CD4-positive, alpha-beta memory T cell (primary cell): ENCODE data around the gene JPT1. TPM values are rescaled to one million over a fixed set of nuclear protein-coding genes. Genes with fewer than 3 reads are reported as not detected.

Experiments used
- CTCF ChIA-PET: fragments of 350-600 bp; sonication (Branson Sonifier 250); formaldehyde crosslinking; loops from one replicate; lab custom pipeline; 2021; ENCODE audit warnings: inconsistent platforms; ENCODE audit not compliant: partially characterized antibody; lab: Charles Lee
- POLR2A ChIA-PET: fragments of 350-600 bp; sonication (Branson Sonifier 250); formaldehyde crosslinking; loops from one replicate; lab custom pipeline; 2021; ENCODE audit not compliant: partially characterized antibody; lab: Charles Lee
- DNase-seq, 5 donors: peaks; one replicate each; pipeline versions ENCODE4 v3.0.0 to v3.0.0-alpha.2; 2020 to 2022; ENCODE audit warnings: mixed read lengths in 1 of 5
- H3K27ac ChIP-seq: one replicate; pipeline ENCODE4 v1.7.0; 2013; ENCODE audit warnings: low read depth, low read length
- H3K27me3 ChIP-seq: 2 replicates; pipeline ENCODE4 v1.7.0; 2013; ENCODE audit warnings: mild to moderate bottlenecking, low read length, moderate library complexity; ENCODE audit not compliant: insufficient read depth
- H3K36me3 ChIP-seq: 2 replicates; pipeline ENCODE4 v1.7.0; 2013; ENCODE audit warnings: mild to moderate bottlenecking, low read length, moderate library complexity; ENCODE audit not compliant: insufficient read depth
- H3K4me1 ChIP-seq: 2 replicates; pipeline ENCODE4 v1.7.0; 2013; ENCODE audit warnings: mild to moderate bottlenecking, low read length, moderate library complexity; ENCODE audit not compliant: insufficient read depth
- H3K4me3 ChIP-seq, 2 donors: one replicate each; pipeline ENCODE4 v1.7.0; 2013; ENCODE audit warnings: low read length in 2 of 2, mild to moderate bottlenecking in 1 of 2
- H3K9me3 ChIP-seq, 2 donors: one replicate each; pipeline ENCODE4 v1.7.0; 2013; ENCODE audit warnings: low read length in 2 of 2, control low read depth in 1 of 2; ENCODE audit not compliant: control insufficient read depth in 1 of 2
- H3K27ac Mint-ChIP-seq, 7 donors: one replicate each; pipeline ENCODE4 v1.8.0; 2020 to 2021; ENCODE audit warnings: mixed read lengths in 7 of 7, mild to moderate bottlenecking in 6 of 7, inconsistent platforms in 3 of 7, moderate library complexity in 3 of 7
- H3K27me3 Mint-ChIP-seq, 2 donors: one replicate each; pipeline ENCODE4 v1.8.0; 2020 to 2021; ENCODE audit warnings: mixed read lengths in 2 of 2
- H3K36me3 Mint-ChIP-seq, 2 donors: one replicate each; pipeline ENCODE4 v1.8.0; 2020 to 2021; ENCODE audit warnings: mixed read lengths in 2 of 2, inconsistent platforms in 1 of 2, mild to moderate bottlenecking in 1 of 2
- H3K4me1 Mint-ChIP-seq, 4 donors: one replicate each; pipeline ENCODE4 v1.8.0; 2020 to 2021; ENCODE audit warnings: mixed read lengths in 4 of 4, mild to moderate bottlenecking in 1 of 4
- H3K4me3 Mint-ChIP-seq, 8 donors: one replicate each; pipeline ENCODE4 v1.8.0; 2020 to 2021; ENCODE audit warnings: mixed read lengths in 8 of 8, mild to moderate bottlenecking in 7 of 8, moderate library complexity in 6 of 8, inconsistent platforms in 3 of 8
- H3K9me3 Mint-ChIP-seq, 8 donors: one replicate each; pipeline ENCODE4 v1.8.0; 2020 to 2021; ENCODE audit warnings: mixed read lengths in 8 of 8, mild to moderate bottlenecking in 5 of 8, inconsistent platforms in 3 of 8, moderate library complexity in 1 of 8
- intact Hi-C: fragments of 100-400 bp; cut with micrococcal nuclease; formaldehyde crosslinking; loops from one replicate; pipeline ENCODE4 v1.15.1; 2023
- polyA plus RNA-seq, 2 donors: library from polyadenylated mRNA; unstranded; fragments of 300-500 nt; fragmentation: Illumina TruSeq; gene quantifications; one replicate each; pipeline ENCODE4 v1.2.3, GENCODE V29; 2021
- total RNA-seq, 2 experiments: library from RNA; stranded (reverse); gene quantifications; one replicate each; pipeline ENCODE4 v1.2.3, GENCODE V29; 2021

The JPT1 gene
- total and polyA plus RNA-seq, 4 experiments from 2014 or later, result 37.8 to 130 (median 72.2) TPM

GRCh38 chr17:75087558-75088453, 66.5 kb downstream of the JPT1 start, which contains the start of gene SLC16A5:
TSS of gene SLC16A5 (plus strand) at chr17:75087954. CDS start at chr17:75093637, 5,683 bp downstream.
- Mint-ChIP-seq H3K27me3 (no peaks in the 10 kb centered on the region), H3K4me3 (peak within 1 kb of the TSS; percentile 82 to 90 (median 84)), H3K27ac (peak within 1 kb of the TSS; percentile 35 to 97 (median 81)), H3K9me3 (no peaks in the 10 kb centered on the region), H3K36me3 (no peaks in the 10 kb centered on the region), H3K4me1 (peaks cover 36 to 64% (median 49%) of the 10 kb centered on the region in 4 donors)
- H3K27me3 ChIP-seq, result no peaks in the 10 kb centered on the region
- intact Hi-C loops, result loop anchor here (2.0 kb wide), 1 partner anchor 21 kb away; the partner anchor contains the start of gene ARMC7
- POLR2A ChIA-PET, result interaction anchor here (0.7 to 3.3 kb wide), 19 partner anchors 10 to 126 kb away, joined by 3 to 26 read pairs (median 4); partner anchors contain the start of genes ARMC7, ATP5PD, JPT1 and KCTD2
- H3K4me1 ChIP-seq, result peaks cover 32% of the 10 kb centered on the region
- no peaks in the 10 kb centered on the region for H3K9me3 ChIP-seq
- no peaks in the 10 kb centered on the region for H3K36me3 ChIP-seq
- peak; percentile 42 to 58 (median 45) for DNase-seq
- CTCF ChIA-PET, result interaction anchor here (1.0 to 1.6 kb wide), 4 partner anchors 26 to 126 kb away, joined by 3 to 7 read pairs (median 4); no protein-coding TSS in a partner anchor
- H3K27ac ChIP-seq, result peak within 1 kb of the TSS; percentile 64
- H3K4me3 ChIP-seq, result peak within 1 kb of the TSS; percentile 65 to 68

- intact Hi-C loops, result loop anchor here (2.0 kb wide), 1 partner anchor 22 kb away; the partner anchor contains the start of gene ARMC7
- POLR2A ChIA-PET, result interaction anchor here (0.7 to 3.3 kb wide), 15 partner anchors 10 to 126 kb away, joined by 3 to 26 read pairs (median 4); partner anchors contain the start of genes ARMC7, ATP5PD, JPT1 and KCTD2
These were observed 67.1 kb downstream of the JPT1 start for GRCh38 chr17:75087182-75087557.

GRCh38 chr17:75086496-75087181, 67.7 kb downstream of the JPT1 start:
- no peak for DNase-seq
- no peaks in the 10 kb centered on the region for H3K27me3 Mint-ChIP-seq
- POLR2A ChIA-PET, result interaction anchor here (0.7 to 3.3 kb wide), 8 partner anchors 9 to 119 kb away, joined by 3 to 26 read pairs (median 5); partner anchors contain the start of genes JPT1, MRPL58, NUP85 and SUMO2
- peak overlapping the region; percentile 37 to 86 (median 80) for H3K4me3 Mint-ChIP-seq
- Histone ChIP-seq H3K36me3 (no peaks in the 10 kb centered on the region), H3K4me1 (peaks cover 32% of the 10 kb centered on the region), H3K27ac (no peak overlapping the region), H3K4me3 (no peak overlapping the region), H3K9me3 (no peaks in the 10 kb centered on the region), H3K27me3 (no peaks in the 10 kb centered on the region)
- intact Hi-C loops, result loop anchor here (2.0 kb wide), 1 partner anchor 22 kb away; the partner anchor contains the start of gene ARMC7
- no peaks in the 10 kb centered on the region for H3K9me3 Mint-ChIP-seq
- no peaks in the 10 kb centered on the region for H3K36me3 Mint-ChIP-seq
- CTCF ChIA-PET, result interaction anchor here (1.0 kb wide), 1 partner anchor 125 kb away, joined by 5 read pairs; no protein-coding TSS in a partner anchor
- peaks cover 29 to 60% (median 41%) of the 10 kb centered on the region in 4 donors for H3K4me1 Mint-ChIP-seq
- peak overlapping the region in 6 of 7 donors; percentile 4 to 97 (median 80) for H3K27ac Mint-ChIP-seq

More at GRCh38 chr17:75087182-75087557, 67.1 kb downstream of the JPT1 start:
- no peak for DNase-seq
- no peaks in the 10 kb centered on the region for H3K27me3 ChIP-seq
- no peaks in the 10 kb centered on the region for H3K9me3 Mint-ChIP-seq
- no peaks in the 10 kb centered on the region for H3K36me3 ChIP-seq
- H3K4me3 ChIP-seq, result peak overlapping the region; percentile 65 to 68
- H3K4me3 Mint-ChIP-seq, result peak overlapping the region; percentile 79 to 90 (median 83)
- peak overlapping the region in 6 of 7 donors; percentile 79 to 85 (median 80) for H3K27ac Mint-ChIP-seq
- H3K27ac ChIP-seq, result peak overlapping the region; percentile 64
- H3K36me3 Mint-ChIP-seq, result no peaks in the 10 kb centered on the region
- peaks cover 32% of the 10 kb centered on the region for H3K4me1 ChIP-seq
- no peaks in the 10 kb centered on the region for H3K27me3 Mint-ChIP-seq
- peaks cover 33 to 65% (median 46%) of the 10 kb centered on the region in 4 donors for H3K4me1 Mint-ChIP-seq
- no peaks in the 10 kb centered on the region for H3K9me3 ChIP-seq
- CTCF ChIA-PET, result interaction anchor here (1.0 to 1.6 kb wide), 2 partner anchors 27 to 125 kb away, joined by 5 to 7 read pairs; no protein-coding TSS in a partner anchor

Other genes starting within 250 kb of the JPT1 start
- gene USH1G, start 231.3 kb downstream of the JPT1 start, total RNA-seq, result not detected
- gene USH1G, start 231.3 kb downstream of the JPT1 start, polyA plus RNA-seq, result not detected
- gene OTOP2, start 230.2 kb downstream of the JPT1 start, total RNA-seq, result not detected
- gene OTOP2, start 230.2 kb downstream of the JPT1 start, polyA plus RNA-seq, result not detected
- not detected for gene OTOP3, start 218.6 kb downstream of the JPT1 start, total RNA-seq
- gene OTOP3, start 218.6 kb downstream of the JPT1 start, polyA plus RNA-seq, result not detected
- 10 to 100 TPM; 17.5 to 19.5 TPM for gene HID1, start 181.8 kb downstream of the JPT1 start, total RNA-seq
- gene HID1, start 181.8 kb downstream of the JPT1 start, polyA plus RNA-seq, result 1 to 10 TPM; 3.0 to 5.1 TPM
- gene CDR2L, start 166.9 kb downstream of the JPT1 start, total RNA-seq, result under 1 TPM; 0.08 to 0.20 TPM
- gene CDR2L, start 166.9 kb downstream of the JPT1 start, polyA plus RNA-seq, result not detected
- 10 to 100 TPM; 22.6 to 26.7 TPM for gene MRPL58, start 141.8 kb downstream of the JPT1 start, total RNA-seq
- 10 to 100 TPM; 56.5 to 62.2 TPM for gene MRPL58, start 141.8 kb downstream of the JPT1 start, polyA plus RNA-seq
- 100 to 1,000 TPM; 167 to 171 TPM for gene ATP5PD, start 107.5 kb downstream of the JPT1 start, total RNA-seq
- 100 to 1,000 TPM; 428 to 552 TPM for gene ATP5PD, start 107.5 kb downstream of the JPT1 start, polyA plus RNA-seq
- 10 to 100 TPM; 31.1 to 31.7 TPM for gene KCTD2, start 107.3 kb downstream of the JPT1 start, total RNA-seq
- 10 to 100 TPM in 1 of 2 donors, 1 to 10 TPM in 1; 2.3 to 11.6 TPM for gene KCTD2, start 107.3 kb downstream of the JPT1 start, polyA plus RNA-seq
- gene SLC16A5, start 66.6 kb downstream of the JPT1 start, total RNA-seq, result 10 to 100 TPM; 12.5 to 13.9 TPM
- gene SLC16A5, start 66.6 kb downstream of the JPT1 start, polyA plus RNA-seq, result 1 to 10 TPM; 2.9 to 3.7 TPM
- gene ARMC7, start 44.5 kb downstream of the JPT1 start, total RNA-seq, result 10 to 100 TPM; 20.0 to 21.9 TPM
- 1 to 10 TPM; 1.3 to 3.5 TPM for gene ARMC7, start 44.5 kb downstream of the JPT1 start, polyA plus RNA-seq
- 10 to 100 TPM; 40.1 to 46.6 TPM for gene NT5C, start 22.8 kb downstream of the JPT1 start, total RNA-seq
- gene NT5C, start 22.8 kb downstream of the JPT1 start, polyA plus RNA-seq, result 10 to 100 TPM; 22.4 to 32.6 TPM
- gene SUMO2, start 28.4 kb upstream of the JPT1 start, total RNA-seq, result 100 to 1,000 TPM; 255 to 264 TPM
- gene SUMO2, start 28.4 kb upstream of the JPT1 start, polyA plus RNA-seq, result 100 to 1,000 TPM; 302 to 416 TPM
- gene NUP85, start 51.2 kb upstream of the JPT1 start, total RNA-seq, result 100 to 1,000 TPM; 137 to 164 TPM
- 10 to 100 TPM; 33.4 to 49.1 TPM for gene NUP85, start 51.2 kb upstream of the JPT1 start, polyA plus RNA-seq
- 100 to 1,000 TPM; 121 to 122 TPM for gene GGA3, start 107.1 kb upstream of the JPT1 start, total RNA-seq
- gene GGA3, start 107.1 kb upstream of the JPT1 start, polyA plus RNA-seq, result 10 to 100 TPM in 1 of 2 donors, 1 to 10 TPM in 1; 7.7 to 25.8 TPM
- gene MRPS7, start 107.4 kb upstream of the JPT1 start, total RNA-seq, result 10 to 100 TPM; 34.1 to 36.3 TPM
- gene MRPS7, start 107.4 kb upstream of the JPT1 start, polyA plus RNA-seq, result 100 to 1,000 TPM; 107 to 150 TPM
- 10 to 100 TPM; 35.8 to 40.2 TPM for gene MIF4GD, start 116.7 kb upstream of the JPT1 start, total RNA-seq
- gene MIF4GD, start 116.7 kb upstream of the JPT1 start, polyA plus RNA-seq, result 10 to 100 TPM; 81.7 to 94.3 TPM
- gene SLC25A19, start 134.9 kb upstream of the JPT1 start, total RNA-seq, result 10 to 100 TPM; 19.8 to 21.8 TPM
- 10 to 100 TPM; 13.2 to 15.4 TPM for gene SLC25A19, start 134.9 kb upstream of the JPT1 start, polyA plus RNA-seq